ENCODE data around the gene RPS6KB2.

Gene RPS6KB2

DNA sequence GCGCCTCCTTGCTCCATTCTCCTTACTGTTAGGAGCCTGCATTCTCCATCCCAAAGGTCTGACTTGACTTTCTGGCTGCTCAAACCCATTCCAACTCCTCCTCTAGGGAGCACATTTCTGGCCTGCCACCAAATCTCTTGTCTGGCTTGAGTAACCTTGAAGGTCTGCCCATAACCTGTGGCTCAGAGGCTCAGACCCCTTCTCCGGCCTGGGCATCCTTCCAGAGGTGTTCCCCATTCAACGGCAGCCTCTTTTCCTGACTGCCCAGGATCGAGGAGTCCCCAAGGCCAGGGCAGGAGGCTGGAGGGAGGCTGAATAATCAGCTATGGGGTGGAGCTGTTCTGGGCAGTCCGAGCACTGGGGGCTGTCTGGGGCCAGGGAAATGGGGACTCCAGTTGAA, 34.3 kb upstream of the RPS6KB2 start:
- TF ChIP-seq, protein P1, sequence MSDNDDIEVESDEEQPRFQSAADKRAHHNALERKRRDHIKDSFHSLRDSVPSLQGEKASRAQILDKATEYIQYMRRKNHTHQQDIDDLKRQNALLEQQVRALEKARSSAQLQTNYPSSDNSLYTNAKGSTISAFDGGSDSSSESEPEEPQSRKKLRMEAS (IDR thresholded peaks at IDR 0.05) = no peak
- TF ChIP-seq CREB1 (IDR thresholded peaks at IDR 0.05; ENCODE audit: low read depth) (no peak), CEBPB (IDR thresholded peaks at IDR 0.05) (no peak), YY1 (IDR thresholded peaks at IDR 0.05; ENCODE audit: low read depth) (no peak), RAD21 (IDR thresholded peaks at IDR 0.05; ENCODE audit: low read depth) (no peak), ZBTB7A (IDR thresholded peaks at IDR 0.05; ENCODE audit: low read depth) (no peak), NFIC (IDR thresholded peaks at IDR 0.05) (no peak)
- TF ChIP-seq, protein P2, sequence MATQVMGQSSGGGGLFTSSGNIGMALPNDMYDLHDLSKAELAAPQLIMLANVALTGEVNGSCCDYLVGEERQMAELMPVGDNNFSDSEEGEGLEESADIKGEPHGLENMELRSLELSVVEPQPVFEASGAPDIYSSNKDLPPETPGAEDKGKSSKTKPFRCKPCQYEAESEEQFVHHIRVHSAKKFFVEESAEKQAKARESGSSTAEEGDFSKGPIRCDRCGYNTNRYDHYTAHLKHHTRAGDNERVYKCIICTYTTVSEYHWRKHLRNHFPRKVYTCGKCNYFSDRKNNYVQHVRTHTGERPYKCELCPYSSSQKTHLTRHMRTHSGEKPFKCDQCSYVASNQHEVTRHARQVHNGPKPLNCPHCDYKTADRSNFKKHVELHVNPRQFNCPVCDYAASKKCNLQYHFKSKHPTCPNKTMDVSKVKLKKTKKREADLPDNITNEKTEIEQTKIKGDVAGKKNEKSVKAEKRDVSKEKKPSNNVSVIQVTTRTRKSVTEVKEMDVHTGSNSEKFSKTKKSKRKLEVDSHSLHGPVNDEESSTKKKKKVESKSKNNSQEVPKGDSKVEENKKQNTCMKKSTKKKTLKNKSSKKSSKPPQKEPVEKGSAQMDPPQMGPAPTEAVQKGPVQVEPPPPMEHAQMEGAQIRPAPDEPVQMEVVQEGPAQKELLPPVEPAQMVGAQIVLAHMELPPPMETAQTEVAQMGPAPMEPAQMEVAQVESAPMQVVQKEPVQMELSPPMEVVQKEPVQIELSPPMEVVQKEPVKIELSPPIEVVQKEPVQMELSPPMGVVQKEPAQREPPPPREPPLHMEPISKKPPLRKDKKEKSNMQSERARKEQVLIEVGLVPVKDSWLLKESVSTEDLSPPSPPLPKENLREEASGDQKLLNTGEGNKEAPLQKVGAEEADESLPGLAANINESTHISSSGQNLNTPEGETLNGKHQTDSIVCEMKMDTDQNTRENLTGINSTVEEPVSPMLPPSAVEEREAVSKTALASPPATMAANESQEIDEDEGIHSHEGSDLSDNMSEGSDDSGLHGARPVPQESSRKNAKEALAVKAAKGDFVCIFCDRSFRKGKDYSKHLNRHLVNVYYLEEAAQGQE (IDR thresholded peaks at IDR 0.05; ENCODE audit: low read depth) = no peak

DNA sequence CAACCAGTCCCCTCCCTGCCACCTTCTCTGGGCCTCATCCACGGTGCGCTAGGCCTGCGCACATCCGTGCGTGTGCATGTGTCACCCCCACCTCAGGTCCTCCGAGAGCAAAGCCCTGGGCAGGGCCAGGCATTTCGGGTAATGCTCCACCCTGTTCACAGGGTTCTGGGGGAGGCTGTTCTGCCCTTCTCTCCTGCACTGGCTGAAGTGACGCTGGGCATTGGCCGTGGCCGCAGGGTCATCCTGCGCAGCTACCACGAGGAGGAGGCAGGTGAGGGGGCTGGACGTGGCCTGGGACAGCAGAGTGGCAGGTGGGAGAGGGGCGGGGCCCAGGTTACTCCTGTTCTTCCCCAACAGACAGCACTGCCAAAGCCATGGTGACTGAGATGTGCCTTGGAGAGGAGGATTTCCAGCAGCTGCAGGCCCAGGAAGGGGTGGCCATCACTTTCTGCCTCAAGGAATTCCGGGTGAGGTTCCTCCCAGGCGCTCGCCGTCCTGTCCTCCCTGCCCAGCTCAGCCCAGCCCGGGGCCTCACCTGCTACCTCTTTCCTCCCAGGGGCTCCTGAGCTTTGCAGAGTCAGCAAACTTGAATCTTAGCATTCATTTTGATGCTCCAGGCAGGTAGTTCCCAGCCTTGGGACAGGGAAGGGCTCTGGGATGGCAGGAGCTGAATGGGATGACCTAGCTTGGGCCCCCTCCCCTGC, 32.6 kb upstream of the RPS6KB2 start:
- TF ChIP-seq RAD21 (IDR thresholded peaks at IDR 0.05; ENCODE audit: low read depth) (no peak), NFIC (IDR thresholded peaks at IDR 0.05) (no peak), CREB1 (IDR thresholded peaks at IDR 0.05; ENCODE audit: low read depth) (no peak), CEBPB (IDR thresholded peaks at IDR 0.05) (no peak)
- TF ChIP-seq, protein P2 (IDR thresholded peaks at IDR 0.05; ENCODE audit: low read depth) = no peak

DNA sequence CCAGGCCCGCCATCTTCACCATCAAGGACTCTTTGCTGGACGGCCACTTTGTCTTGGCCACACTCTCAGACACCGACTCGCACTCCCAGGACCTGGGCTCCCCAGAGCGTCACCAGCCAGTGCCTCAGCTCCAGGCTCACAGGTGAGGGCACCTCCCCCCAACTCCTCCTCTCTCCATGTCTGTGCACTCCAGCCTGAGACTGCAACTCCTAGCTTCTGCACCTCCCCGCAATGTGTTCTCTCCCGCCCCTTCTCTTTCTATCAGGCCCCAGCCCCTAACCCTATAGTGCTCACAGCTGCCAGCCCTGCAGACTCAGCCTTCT, 32.1 kb upstream of the RPS6KB2 start:
- no peak for TF ChIP-seq TEAD4 (IDR thresholded peaks at IDR 0.05)

DNA sequence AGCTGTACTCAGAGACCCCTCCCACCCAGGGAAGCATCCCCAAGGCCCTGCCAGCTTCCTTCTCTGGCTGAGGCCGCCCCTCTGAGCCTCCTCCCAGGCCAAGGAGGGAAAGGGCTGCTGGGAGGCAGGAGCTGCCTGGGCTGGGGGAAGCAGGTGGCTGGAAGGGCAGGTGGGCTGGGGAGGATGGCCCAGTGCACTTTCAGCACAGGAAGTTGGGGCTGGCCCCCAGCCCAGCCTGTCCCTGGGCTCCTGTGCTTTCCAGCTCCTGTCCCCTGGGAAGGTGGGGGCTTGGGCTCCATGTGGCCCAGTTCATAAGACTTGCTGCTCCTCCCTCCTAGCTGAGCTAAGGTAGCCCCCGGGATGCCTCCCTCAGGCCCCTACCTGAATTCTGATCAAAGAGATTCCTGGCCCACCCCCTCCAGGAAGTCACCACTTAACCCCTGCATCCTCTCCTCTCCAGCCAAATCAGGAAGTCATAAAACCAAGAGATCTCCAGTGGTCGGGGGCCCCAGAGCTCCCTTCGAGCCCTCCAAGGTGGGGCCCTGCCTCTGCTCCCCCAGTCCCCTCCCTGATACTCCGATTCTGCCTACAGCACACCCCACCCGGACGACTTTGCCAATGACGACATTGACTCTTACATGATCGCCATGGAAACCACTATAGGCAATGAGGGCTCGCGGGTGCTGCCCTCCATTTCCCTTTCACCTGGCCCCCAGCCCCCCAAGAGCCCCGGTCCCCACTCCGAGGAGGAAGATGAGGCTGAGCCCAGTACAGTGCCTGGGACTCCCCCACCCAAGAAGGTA, 31.5 kb upstream of the RPS6KB2 start:
- TF ChIP-seq CEBPB (IDR thresholded peaks at IDR 0.05) (no peak), YY1 (IDR thresholded peaks at IDR 0.05; ENCODE audit: low read depth) (no peak), CREB1 (IDR thresholded peaks at IDR 0.05; ENCODE audit: low read depth) (no peak)

DNA sequence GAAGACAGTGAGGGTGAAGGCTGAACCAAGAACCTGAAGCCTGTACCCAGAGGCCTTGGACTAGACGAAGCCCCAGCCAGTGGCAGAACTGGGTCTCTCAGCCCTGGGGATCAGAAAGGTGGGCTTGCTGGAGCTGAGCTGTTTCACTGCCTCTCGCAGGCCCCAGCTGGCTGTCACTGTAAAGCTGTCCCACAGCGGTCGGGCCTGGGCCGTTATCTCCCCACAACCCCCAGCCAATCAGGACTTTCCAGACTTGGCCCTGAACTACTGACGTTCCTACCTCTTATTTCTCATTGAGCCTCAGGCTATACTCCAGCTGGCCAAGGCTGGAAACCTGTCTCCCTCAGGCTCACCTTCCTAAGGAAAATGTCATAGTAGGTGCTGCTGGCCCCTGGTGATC, 30.8 kb upstream of the RPS6KB2 start:
- no peak for TF ChIP-seq RAD21 (IDR thresholded peaks at IDR 0.05; ENCODE audit: low read depth)
- TF ChIP-seq, protein P2 (IDR thresholded peaks at IDR 0.05; ENCODE audit: low read depth) = no peak
- TF ChIP-seq, protein P1 (IDR thresholded peaks at IDR 0.05) = no peak
- no peak for TF ChIP-seq YY1 (IDR thresholded peaks at IDR 0.05; ENCODE audit: low read depth)
- TF ChIP-seq CREB1 (IDR thresholded peaks at IDR 0.05; ENCODE audit: low read depth) = no peak
- no peak for TF ChIP-seq TEAD4 (IDR thresholded peaks at IDR 0.05)
- TF ChIP-seq NFIC (IDR thresholded peaks at IDR 0.05) = no peak
- TF ChIP-seq EP300 (IDR thresholded peaks at IDR 0.05; ENCODE audit: borderline replicate concordance) = no peak
- TF ChIP-seq TAF1 (IDR thresholded peaks at IDR 0.05; ENCODE audit: low read depth) = no peak
- no peak for TF ChIP-seq CEBPB (IDR thresholded peaks at IDR 0.05)
- TF ChIP-seq EGR1 (IDR thresholded peaks at IDR 0.05) = no peak
- no peak for TF ChIP-seq TCF12 (IDR thresholded peaks at IDR 0.05; ENCODE audit: low read depth)
- no peak for TF ChIP-seq ZBTB7A (IDR thresholded peaks at IDR 0.05; ENCODE audit: low read depth)
- TF ChIP-seq FOXM1 (IDR thresholded peaks at IDR 0.05; ENCODE audit: borderline replicate concordance, low read depth) = no peak
- TF ChIP-seq, protein P3, sequence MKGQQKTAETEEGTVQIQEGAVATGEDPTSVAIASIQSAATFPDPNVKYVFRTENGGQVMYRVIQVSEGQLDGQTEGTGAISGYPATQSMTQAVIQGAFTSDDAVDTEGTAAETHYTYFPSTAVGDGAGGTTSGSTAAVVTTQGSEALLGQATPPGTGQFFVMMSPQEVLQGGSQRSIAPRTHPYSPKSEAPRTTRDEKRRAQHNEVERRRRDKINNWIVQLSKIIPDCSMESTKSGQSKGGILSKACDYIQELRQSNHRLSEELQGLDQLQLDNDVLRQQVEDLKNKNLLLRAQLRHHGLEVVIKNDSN (IDR thresholded peaks at IDR 0.05) = no peak

Data from Ishikawa (cell line).